ENCODE data around the gene CA12.

DNA sequence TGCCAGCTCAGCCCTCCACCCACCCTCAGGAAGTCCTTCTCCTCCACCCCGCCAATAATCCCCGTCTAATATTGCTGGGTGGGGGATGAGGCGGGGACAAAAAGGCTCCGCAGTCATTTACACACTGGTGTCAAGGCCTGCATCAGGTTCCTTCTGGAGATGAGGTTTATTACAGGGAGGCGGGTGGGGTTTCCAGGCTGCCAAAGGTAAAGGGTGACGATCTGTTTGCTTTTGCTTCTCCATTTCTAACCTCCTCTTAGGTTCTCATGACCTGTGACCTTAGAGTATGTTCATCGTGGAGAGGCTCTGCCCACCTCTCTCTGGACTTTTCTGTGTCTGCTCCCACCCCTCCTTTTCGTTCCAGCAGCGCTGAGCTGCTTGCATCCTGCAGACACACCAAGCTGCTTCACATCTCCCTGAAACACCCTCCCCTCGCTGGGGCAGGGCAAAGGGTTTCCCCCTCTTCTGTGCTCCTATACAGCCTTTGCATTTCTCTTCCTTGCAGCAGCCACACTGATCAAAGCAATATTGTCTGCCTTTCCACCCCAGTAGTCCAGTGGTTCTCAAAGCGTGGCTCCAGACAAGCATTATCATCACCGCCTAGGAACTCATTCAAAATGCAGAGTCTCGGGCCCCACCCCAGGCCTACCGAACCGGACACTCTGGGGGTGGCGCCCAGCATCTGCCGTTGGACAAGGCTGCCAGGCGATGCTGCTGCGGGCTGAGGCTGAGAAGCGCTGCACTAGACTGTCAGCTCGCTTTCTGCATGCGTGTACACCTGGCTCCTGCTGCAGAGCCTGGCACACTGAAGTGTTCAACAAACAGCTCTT is 26.6 kb downstream of the CA12 start:
- no peak for TF ChIP-seq EZH2 (IDR thresholded peaks at IDR 0.05)
- TF ChIP-seq POLR2AphosphoS5 (IDR thresholded peaks at IDR 0.05; ENCODE audit: borderline replicate concordance, low read depth, low read length) = no peak
